ENCODE data around the gene RFTN1. TPM values are rescaled to one million over a fixed set of nuclear protein-coding genes. Genes with fewer than 3 reads are reported as not detected.

RFTN1 gene
- total RNA-seq, 4 donors from 2014 or later = 32.0 to 187 (median 47.6) TPM

DNA sequence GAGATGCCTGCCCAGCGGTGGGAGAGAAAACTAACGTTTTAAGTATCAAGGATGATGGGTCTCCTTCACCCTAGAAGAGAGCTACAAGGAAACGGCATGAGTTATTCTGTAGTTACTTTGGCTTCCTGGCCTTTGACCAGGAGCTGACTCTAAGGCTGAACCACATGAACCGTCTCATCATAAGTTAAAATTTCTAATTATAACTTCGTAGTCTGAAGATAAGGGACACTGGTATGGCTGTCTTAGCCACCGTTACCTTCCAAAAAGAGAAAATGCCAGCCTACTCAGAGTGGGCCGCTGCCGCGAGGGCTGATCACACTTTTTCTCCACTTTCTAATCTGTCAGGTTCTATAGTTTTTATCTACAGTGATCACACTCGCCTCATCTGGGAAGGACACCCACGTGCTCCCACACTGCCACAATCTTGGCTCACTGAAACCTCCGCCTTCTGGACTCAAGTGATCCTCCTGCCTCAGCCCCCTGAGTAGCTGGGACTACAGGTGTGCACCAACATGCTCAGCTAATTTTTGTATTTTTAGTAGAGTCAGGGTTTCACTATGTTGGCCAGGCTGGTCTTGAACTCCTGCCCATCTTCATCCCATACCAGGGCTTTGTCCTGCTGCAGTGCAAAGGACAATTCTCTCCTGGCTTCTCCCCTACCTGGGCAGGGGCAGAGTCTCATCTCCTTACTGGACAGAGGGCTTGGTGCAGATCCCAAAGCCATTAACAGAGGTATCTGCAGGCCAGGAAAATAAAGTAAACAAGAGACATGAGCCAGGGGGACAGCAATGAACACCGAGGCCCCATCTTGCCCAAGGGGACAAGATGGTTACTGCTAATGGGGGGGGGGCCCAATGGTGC lies 73.4 kb downstream of the RFTN1 start:
- TF ChIP-seq POLR2A (IDR thresholded peaks at IDR 0.05) (no peak), CTCF (IDR thresholded peaks at IDR 0.05) (no peak)
- H3K4me3 ChIP-seq = no peak overlapping the region
- H3K27ac ChIP-seq = peak overlapping the region; percentile 20 to 45
- no peak for DNase-seq
- H3K4me1 ChIP-seq = no peaks in the 10 kb centered on the region
- no peaks in the 10 kb centered on the region for H3K27me3 ChIP-seq
- intact Hi-C loops (cut with DNase I; ENCODE audit: low total_unique reads) = no loop called here
- H3K9me3 ChIP-seq = no peaks in the 10 kb centered on the region
- no peaks in the 10 kb centered on the region for H3K36me3 ChIP-seq

GRCh38 chr3:16439163-16439847 lies 74.2 kb downstream of the RFTN1 start:
- TF ChIP-seq CTCF (IDR thresholded peaks at IDR 0.05) = no peak
- TF ChIP-seq POLR2A (IDR thresholded peaks at IDR 0.05) = no peak
- intact Hi-C loops (cut with DNase I; ENCODE audit: low total_unique reads) = no loop called here
- Histone ChIP-seq H3K27ac (peak overlapping the region; percentile 31 to 45), H3K27me3 (no peaks in the 10 kb centered on the region), H3K4me1 (no peaks in the 10 kb centered on the region), H3K9me3 (no peaks in the 10 kb centered on the region), H3K4me3 (no peak overlapping the region), H3K36me3 (no peaks in the 10 kb centered on the region)
- DNase-seq = no peak

DNA sequence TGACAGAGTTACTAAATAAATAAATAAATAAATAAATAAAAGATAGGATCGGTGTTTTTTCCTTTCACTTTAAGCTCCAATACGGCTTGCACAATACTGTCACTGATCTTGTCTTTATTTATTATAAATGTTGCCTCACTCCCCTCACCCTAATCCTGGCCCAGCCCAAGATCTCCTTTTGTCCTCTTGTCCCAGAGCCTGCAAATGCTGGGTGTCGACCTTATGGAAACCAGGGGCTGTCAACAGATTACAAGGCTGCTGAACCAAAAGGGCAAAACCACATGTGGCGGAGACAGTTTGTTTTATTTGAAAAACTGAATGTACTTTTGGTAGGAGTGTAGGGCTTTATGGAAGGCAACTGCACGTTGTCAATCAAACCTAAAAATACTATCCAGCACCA lies 75.9 kb downstream of the RFTN1 start:
- intact Hi-C loops (cut with DNase I; ENCODE audit: low total_unique reads) = no loop called here
- H3K9me3 ChIP-seq = no peaks in the 10 kb centered on the region
- H3K27me3 ChIP-seq = no peaks in the 10 kb centered on the region
- no peaks in the 10 kb centered on the region for H3K36me3 ChIP-seq
- no peak for DNase-seq
- no peak overlapping the region for H3K4me3 ChIP-seq
- no peak overlapping the region for H3K27ac ChIP-seq
- TF ChIP-seq CTCF (IDR thresholded peaks at IDR 0.05) (no peak), POLR2A (IDR thresholded peaks at IDR 0.05) (no peak)
- H3K4me1 ChIP-seq = no peaks in the 10 kb centered on the region

- TF ChIP-seq POLR2A (IDR thresholded peaks at IDR 0.05) (no peak), CTCF (IDR thresholded peaks at IDR 0.05) (no peak)
- Histone ChIP-seq H3K4me3 (no peak overlapping the region), H3K27me3 (no peaks in the 10 kb centered on the region), H3K4me1 (no peaks in the 10 kb centered on the region), H3K27ac (no peak overlapping the region), H3K9me3 (no peaks in the 10 kb centered on the region), H3K36me3 (no peaks in the 10 kb centered on the region)
- intact Hi-C loops (cut with DNase I; ENCODE audit: low total_unique reads) = no loop called here
- DNase-seq = no peak
Observed at GRCh38 chr3:16433701-16434151, 79.8 kb downstream of the RFTN1 start.

DNA sequence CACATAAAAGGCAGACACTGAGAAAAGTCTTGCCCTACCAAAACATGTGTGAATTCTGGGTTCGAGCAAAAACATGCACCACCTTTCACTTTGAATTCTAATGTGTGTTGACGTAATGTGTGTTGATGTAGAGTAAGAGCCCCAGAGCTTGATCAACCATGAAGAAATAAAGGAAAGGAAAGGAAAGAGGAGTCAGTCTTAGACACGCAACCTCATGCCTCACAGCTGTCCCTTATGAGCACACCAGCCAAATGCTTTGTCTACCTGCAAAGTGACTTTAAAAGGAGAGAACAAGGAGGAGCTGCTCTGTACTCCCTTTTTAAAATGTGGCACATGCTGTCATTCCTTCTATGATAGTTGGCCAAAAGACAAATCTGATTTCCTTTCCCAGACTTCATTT lies 80.8 kb downstream of the RFTN1 start:
- no peaks in the 10 kb centered on the region for H3K27me3 ChIP-seq
- no peaks in the 10 kb centered on the region for H3K36me3 ChIP-seq
- H3K4me3 ChIP-seq = no peak overlapping the region
- TF ChIP-seq POLR2A (IDR thresholded peaks at IDR 0.05) (no peak), CTCF (IDR thresholded peaks at IDR 0.05) (no peak)
- H3K9me3 ChIP-seq = no peaks in the 10 kb centered on the region
- no peak for DNase-seq
- intact Hi-C loops (cut with DNase I; ENCODE audit: low total_unique reads) = no loop called here
- no peak overlapping the region for H3K27ac ChIP-seq
- H3K4me1 ChIP-seq = no peaks in the 10 kb centered on the region

All from uterus (tissue), 4 donors.